Stimulated activated CD8-positive, alpha-beta memory T cell treated with anti-CD3 and anti-CD28 coated beads, Interleukin-7, amount 100 ng/mL, for 4 hours (primary cell): ENCODE measurements around the gene MTMR10.

ENCODE experiments used
- DNase-seq, 2 donors: peaks; one replicate each; pipeline ENCODE4 v3.0.0-alpha.2; 2020; ENCODE audit warnings: low read depth in 2 of 2

MTMR10 gene

DNA sequence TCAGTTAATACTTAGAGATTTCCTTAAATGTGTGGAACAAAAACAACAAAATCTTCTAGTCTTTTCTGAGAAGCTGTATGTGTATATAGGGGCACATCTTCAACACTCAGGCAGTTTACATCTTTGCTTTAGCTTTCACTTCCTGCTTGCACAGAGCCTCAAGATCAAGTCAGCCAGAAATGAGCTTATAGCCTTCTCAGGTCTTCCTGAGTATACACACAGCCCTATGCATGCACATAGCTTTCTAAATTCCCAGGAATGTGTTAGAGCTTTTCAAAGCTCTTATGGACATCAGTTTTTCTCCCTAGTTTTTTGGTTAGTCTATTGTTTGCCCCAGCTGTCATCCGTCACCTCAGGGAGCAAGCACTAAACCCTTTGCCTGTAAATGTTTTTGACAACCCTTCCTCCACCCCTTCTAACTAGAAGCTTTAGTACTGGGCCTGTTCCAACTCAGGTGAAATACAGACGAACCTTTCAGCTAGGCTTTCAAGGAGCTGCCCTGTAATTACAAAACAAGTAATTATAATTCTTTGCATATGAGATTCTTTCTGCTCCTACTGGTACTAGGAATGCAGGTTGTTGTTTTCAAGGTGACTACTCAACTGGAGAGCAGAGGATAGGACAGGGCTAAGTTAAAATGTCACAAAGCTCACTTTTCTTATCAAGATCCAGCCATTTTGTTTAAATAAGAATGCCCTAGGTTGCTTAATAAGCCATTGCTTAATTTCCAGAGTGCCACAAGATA is 22.6 kb upstream of the MTMR10 start:
- no peak for DNase-seq

- DNase-seq = no peak
Observed at GRCh38 chr15:31012455-31012854, 21.0 kb upstream of the MTMR10 start.

DNA sequence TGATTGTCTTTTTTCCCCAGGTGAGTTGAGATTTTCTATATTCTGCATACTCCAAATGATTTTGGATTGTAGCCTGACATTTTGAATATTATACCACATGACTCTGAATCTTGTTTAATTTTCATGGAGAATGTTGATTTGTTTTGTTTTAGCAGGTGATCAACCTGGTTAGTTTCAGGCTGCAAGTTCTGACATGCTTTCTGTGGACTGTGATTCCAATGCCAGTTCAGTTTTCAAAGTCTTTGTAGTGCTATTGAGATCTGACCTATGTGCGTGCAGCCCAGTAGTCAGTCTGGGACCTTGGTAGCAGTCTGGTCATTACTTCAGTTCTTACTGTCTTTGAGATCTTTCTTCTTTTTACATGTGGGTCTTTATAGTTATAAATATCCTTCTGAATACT is 18.6 kb upstream of the MTMR10 start:
- DNase-seq = no peak

GRCh38 chr15:31005660-31006059 is 14.2 kb upstream of the MTMR10 start:
- no peak for DNase-seq

DNA sequence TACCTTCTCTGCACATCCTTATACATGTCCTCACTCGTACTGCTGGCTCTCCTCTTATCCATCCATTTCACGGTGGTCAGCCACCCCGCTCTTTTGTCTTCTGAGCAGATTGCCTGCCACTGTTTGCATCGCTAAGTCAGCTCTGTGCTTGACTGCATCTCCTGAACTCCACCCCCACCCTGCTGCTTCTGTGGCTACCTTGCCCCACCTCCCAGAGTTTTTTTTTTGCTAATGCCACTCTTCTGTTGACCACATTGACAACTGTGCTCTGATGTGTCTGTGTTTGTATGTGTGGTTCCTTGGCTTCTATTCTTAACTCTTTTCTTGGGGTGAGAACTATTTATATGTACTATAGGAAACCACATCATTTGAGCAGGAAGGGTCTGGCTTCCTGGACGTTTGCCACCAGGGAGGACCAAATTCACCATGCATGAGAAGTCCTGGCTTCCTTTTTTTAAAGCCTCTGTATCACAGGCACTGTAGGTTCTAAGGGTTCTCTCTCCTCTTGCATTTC is 12.8 kb upstream of the MTMR10 start:
- no peak for DNase-seq

GRCh38 chr15:31001702-31002101 is 10.3 kb upstream of the MTMR10 start:
- no peak for DNase-seq

DNA sequence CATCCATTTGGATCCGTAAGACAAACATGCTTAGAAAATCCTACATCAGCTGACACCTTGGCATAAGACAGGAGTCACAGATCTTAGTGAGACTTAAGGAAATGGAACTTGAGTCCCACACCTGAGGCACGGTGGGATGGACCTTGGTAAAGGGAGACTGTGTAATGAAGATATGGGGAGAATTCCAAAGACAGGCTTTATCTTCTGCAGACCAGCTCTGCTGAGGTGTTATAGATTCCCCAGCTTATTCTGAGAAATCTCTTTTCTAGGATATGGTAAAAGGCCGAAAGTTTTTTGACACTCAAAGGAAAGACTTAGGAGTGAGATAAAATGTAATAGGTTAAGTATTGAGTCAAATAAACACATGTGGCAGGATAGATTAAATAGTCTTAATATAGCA is 8.3 kb upstream of the MTMR10 start:
- DNase-seq = no peak

- DNase-seq = no peak
Observed at GRCh38 chr15:30997270-30997669, 5.8 kb upstream of the MTMR10 start.

DNA sequence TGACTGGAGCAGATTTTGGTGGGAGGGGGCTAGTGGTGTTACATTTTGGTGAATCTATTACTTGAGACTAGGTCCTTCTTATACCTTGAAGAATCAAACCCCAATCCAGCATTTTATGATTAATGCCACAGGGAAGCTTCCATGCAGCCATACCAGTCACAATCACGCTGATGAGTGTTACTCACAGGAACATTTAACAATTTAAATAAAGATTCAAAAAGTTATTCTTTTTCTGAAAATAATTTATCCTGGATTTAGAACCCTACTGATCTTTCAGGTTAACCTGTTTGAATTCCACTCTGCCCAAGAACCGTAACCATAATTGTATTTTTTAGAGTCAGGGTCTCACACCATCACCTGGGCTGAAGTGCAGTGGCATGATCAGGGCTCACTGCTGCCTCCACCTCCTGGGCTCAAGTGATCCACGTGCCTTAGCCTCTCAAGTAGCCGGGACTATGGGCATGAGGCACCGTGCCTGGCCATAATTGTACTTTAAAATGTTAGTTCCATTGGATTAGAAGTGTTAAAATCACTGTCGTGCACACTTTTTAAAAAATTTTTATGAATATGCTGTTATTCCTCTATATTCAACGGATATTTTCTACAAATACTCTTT is 929 bp upstream of the MTMR10 start:
- DNase-seq = no peak

GRCh38 chr15:30990446-30991254 is 778 bp downstream of the MTMR10 start:
- DNase-seq = no peak

- DNase-seq = no peak
Observed at GRCh38 chr15:30990036-30990435, 1.4 kb downstream of the MTMR10 start.

GRCh38 chr15:30985081-30985531 is 6.3 kb downstream of the MTMR10 start:
- no peak for DNase-seq

DNA sequence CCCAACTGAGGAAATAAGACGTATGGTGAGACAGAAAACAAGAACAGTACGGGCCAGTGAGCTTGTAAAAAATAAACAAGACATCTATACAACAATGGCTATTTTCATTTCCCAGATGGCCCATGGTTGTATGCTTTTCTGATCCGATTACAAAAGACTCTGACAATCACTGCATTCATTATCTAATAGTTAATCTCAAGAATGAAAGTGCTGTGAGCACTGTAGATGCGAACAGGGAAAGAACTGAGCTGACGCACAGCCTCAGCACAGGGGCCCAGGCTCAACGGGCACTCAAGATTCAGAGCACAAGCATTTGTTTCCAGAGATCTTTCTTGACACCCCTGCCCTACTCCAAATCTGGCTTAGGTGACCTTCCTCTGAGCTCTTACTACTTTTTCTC is 6.9 kb downstream of the MTMR10 start:
- DNase-seq = no peak

GRCh38 chr15:30984118-30984517 is 7.3 kb downstream of the MTMR10 start:
- DNase-seq = no peak

DNA sequence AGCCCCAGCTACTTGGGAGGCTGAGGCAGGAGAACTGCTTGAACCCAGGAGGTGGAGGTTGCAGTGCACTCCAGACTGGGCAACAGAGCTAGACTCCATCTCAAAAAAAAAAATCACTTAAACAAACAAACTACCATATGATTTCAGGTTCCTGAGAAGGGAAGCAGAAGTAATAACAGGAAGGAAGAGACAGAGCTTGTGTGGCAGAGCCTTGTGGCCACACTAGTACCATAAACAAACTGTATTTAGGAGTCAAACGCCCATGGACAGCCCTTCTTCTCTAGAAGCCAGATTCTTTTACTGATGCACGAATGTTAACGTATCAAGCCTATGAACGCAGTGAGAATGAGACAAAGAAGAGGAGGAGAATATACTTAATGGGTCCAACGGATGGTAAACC is 12.0 kb downstream of the MTMR10 start:
- DNase-seq = no peak

- DNase-seq = no peak
Observed at GRCh38 chr15:30978328-30978727, 13.1 kb downstream of the MTMR10 start.

GRCh38 chr15:30974112-30974511 is 17.3 kb downstream of the MTMR10 start:
- DNase-seq = no peak

GRCh38 chr15:30973379-30973778 is 18.0 kb downstream of the MTMR10 start:
- no peak for DNase-seq

DNA sequence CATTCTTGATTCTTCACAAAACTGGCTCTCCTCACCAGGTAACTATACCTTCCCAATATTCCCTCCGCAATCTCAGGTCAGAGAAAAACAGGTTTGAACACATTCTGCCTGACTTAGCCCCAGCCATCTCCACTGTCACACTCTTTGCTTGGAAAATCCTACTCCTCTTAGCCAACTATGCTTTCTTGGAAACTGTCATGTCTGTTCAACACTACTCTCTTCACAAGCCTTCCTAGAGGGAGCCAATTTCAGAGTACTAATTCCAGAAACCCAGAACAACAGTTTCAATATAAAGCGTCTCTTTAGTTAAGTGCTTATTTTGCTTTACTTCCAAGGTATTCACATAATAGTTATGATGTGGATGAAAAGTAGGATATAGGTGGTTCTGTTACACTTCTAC is 21.7 kb downstream of the MTMR10 start:
- no peak for DNase-seq

DNA sequence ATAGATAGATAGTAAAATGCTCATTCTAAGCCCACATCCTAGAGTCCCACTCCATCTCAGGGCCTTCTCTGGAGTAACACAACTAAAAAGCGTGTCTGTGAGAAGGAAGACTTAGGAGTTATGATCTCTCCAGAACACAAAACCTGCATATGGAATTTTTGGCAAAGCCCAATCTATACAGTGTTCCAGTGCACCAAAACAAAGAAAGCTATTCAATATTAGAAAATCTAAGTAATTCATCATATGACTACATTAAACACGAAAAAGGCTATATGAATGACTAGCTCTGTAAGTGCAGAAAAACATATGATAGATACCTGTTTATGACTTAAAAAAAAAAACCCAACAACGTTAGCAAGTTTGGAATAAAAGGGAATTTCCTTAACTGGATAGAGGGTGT is 27.7 kb downstream of the MTMR10 start:
- no peak for DNase-seq

DNA sequence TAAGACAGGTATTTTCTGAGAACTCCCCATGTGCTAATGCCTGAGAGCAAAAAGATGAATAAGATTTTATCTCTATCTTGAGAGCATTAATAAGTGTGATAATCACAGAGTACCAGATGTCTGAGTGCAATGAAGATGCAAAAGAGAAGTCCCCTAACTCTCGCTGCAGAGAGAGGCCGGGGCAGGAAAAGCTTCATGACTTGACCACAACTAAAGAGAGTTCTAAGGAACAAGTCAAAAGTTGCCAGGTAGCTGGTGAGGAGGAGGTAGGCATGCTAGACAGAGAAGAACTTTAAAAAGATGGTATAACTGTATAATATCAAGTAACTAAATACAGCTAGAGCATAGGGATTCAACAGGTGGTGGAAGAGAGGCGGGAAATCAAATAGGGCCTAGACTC is 28.8 kb downstream of the MTMR10 start:
- DNase-seq = no peak

- no peak for DNase-seq
Observed at GRCh38 chr15:30962079-30962478, 29.3 kb downstream of the MTMR10 start.

GRCh38 chr15:30958219-30958618 is 33.2 kb downstream of the MTMR10 start:
- DNase-seq = no peak
